ENCODE data around the gene SLC4A5.

Gene SLC4A5

GRCh38 chr2:74168739-74169138 is 174.5 kb downstream of the SLC4A5 start:
- no peak overlapping the region for H3K4me3 ChIP-seq (ENCODE audit: low read depth, low read length)
- H3K4me1 ChIP-seq, result no peaks in the 10 kb centered on the region
- TF ChIP-seq CTCF (IDR thresholded peaks at IDR 0.05), result no peak
- H3K36me3 ChIP-seq (ENCODE audit: control insufficient read depth, insufficient read depth, low read length), result no peaks in the 10 kb centered on the region
- H3K27me3 ChIP-seq (ENCODE audit: control insufficient read depth, insufficient read depth, low read length), result no peaks in the 10 kb centered on the region
- H2AFZ ChIP-seq, result no peak overlapping the region
- H3K4me2 ChIP-seq (ENCODE audit: low read length), result no peak overlapping the region
- no peak overlapping the region for H3K27ac ChIP-seq
- H3K9me3 ChIP-seq (ENCODE audit: control insufficient read depth, low read length), result no peaks in the 10 kb centered on the region
- H3K9ac ChIP-seq, result no peak overlapping the region
- peaks cover 7% of the 10 kb centered on the region for H3K79me2 ChIP-seq
